Stimulated activated CD4-positive, alpha-beta T cell treated with anti-CD3 and anti-CD28 coated beads, Interleukin-15, amount 100 ng/mL, for 24 hours (primary cell): Measurements from ENCODE around the gene CEP170B.
"Not testable (repeated sequence)": the region's sequence is repeated elsewhere in the genome, so short reads cannot be mapped to it uniquely, and the experiment has no call there.

Experiments used
- DNase-seq: peaks from one replicate; pipeline ENCODE4 v3.0.0-alpha.2; 2020

Gene CEP170B

GRCh38 chr14:104919152-104919992 lies 54.3 kb downstream of the CEP170B start:
- DNase-seq = not testable (repeated sequence)

- DNase-seq = no peak
Observed at GRCh38 chr14:104919993-104920315, 54.9 kb downstream of the CEP170B start.

GRCh38 chr14:104923640-104924420 lies 58.8 kb downstream of the CEP170B start:
- DNase-seq = no peak

GRCh38 chr14:104924421-104925213 lies 59.5 kb downstream of the CEP170B start, which contains the start of gene PLD4:
PLD4 (plus strand) TSS chr14:104924879; CDS start chr14:104927141, 2,262 bp downstream.
- DNase-seq = no peak

GRCh38 chr14:104925214-104925854 lies 60.3 kb downstream of the CEP170B start:
- DNase-seq = no peak

- DNase-seq = no peak
Observed at GRCh38 chr14:104925855-104926609, 61.0 kb downstream of the CEP170B start.

- peak; percentile 32 for DNase-seq
Observed at GRCh38 chr14:104926619-104927431, 61.8 kb downstream of the CEP170B start.

- no peak for DNase-seq
Observed at GRCh38 chr14:104927432-104927816, 62.4 kb downstream of the CEP170B start.

GRCh38 chr14:104927901-104928300 lies 62.8 kb downstream of the CEP170B start:
- no peak for DNase-seq

GRCh38 chr14:104928391-104929133 lies 63.5 kb downstream of the CEP170B start:
- no peak for DNase-seq

GRCh38 chr14:104929268-104930230 lies 64.5 kb downstream of the CEP170B start:
- no peak for DNase-seq

- no peak for DNase-seq
Observed at GRCh38 chr14:104930526-104931303, 65.6 kb downstream of the CEP170B start.

- no peak for DNase-seq
Observed at GRCh38 chr14:104931304-104931770, 66.3 kb downstream of the CEP170B start.

GRCh38 chr14:104931771-104932675 lies 67.0 kb downstream of the CEP170B start:
- DNase-seq = no peak

- peak; percentile 93 for DNase-seq
Observed at GRCh38 chr14:104932676-104933631, 67.9 kb downstream of the CEP170B start.
